PFSK-1 (cell line): ENCODE data around the gene CEPT1.

ENCODE experiments used
- FOXP2 ChIP-seq: optimal IDR thresholded peaks from 2 replicates; pipeline ENCODE3; 2011; ENCODE audit warnings: borderline replicate concordance, control low read depth, inconsistent platforms; ENCODE audit not compliant: insufficient read depth; ENCODE audit errors: extremely low read length, extremely low read depth
- POLR2AphosphoS5 ChIP-seq: IDR thresholded peaks from 2 replicates; pipeline ENCODE4 v1.6.1; 2012; ENCODE audit warnings: low read depth, mild to moderate bottlenecking, control low read depth, low read length, moderate library complexity
- REST ChIP-seq, 2 experiments: IDR thresholded peaks; 2 replicates each; pipeline versions ENCODE4 v1.6.1 to v1.8.0; 2011 to 2012; ENCODE audit warnings: low read depth in 2 of 2, low read length in 2 of 2, control low read depth in 1 of 2, inconsistent platforms in 1 of 2, mild to moderate bottlenecking in 1 of 2, moderate library complexity in 1 of 2; ENCODE audit not compliant: insufficient read depth in 1 of 2
- SIN3A ChIP-seq: IDR thresholded peaks from 2 replicates; pipeline ENCODE4 v1.6.1; 2012; ENCODE audit warnings: mild to moderate bottlenecking, low read length, moderate library complexity, borderline replicate concordance; ENCODE audit not compliant: insufficient read depth
- TAF1 ChIP-seq: IDR thresholded peaks from 2 replicates; pipeline ENCODE4 v1.6.1; 2012; ENCODE audit warnings: low read length, control low read depth, borderline replicate concordance; ENCODE audit not compliant: insufficient read depth

CEPT1 gene

GRCh38 chr1:111199881-111200801 lies 60.1 kb downstream of the CEPT1 start, which contains the start of gene DENND2D:
TSS of gene DENND2D (minus strand) at chr1:111200646. CDS start at chr1:111200459, 187 bp downstream.
- TF ChIP-seq FOXP2 (no peak), TAF1 (no peak), REST (IDR thresholded peaks at IDR 0.05; ENCODE audit: insufficient read depth in 1 of 2, low read depth in 2 of 2, low read length in 2 of 2) (no peak), POLR2AphosphoS5 (no peak), SIN3A (no peak)

GRCh38 chr1:111200802-111201161 lies 60.8 kb downstream of the CEPT1 start:
- TF ChIP-seq FOXP2 (no peak), POLR2AphosphoS5 (no peak), SIN3A (no peak), REST (IDR thresholded peaks at IDR 0.05; ENCODE audit: insufficient read depth in 1 of 2, low read depth in 2 of 2, low read length in 2 of 2) (no peak), TAF1 (no peak)

GRCh38 chr1:111201275-111202090 lies 61.5 kb downstream of the CEPT1 start:
- TF ChIP-seq REST (IDR thresholded peaks at IDR 0.05; ENCODE audit: insufficient read depth in 1 of 2, low read depth in 2 of 2, low read length in 2 of 2) (no peak), TAF1 (no peak), SIN3A (no peak), POLR2AphosphoS5 (no peak), FOXP2 (no peak)

GRCh38 chr1:111202366-111202706 lies 62.3 kb downstream of the CEPT1 start:
- TF ChIP-seq TAF1 (no peak), SIN3A (no peak), FOXP2 (no peak), POLR2AphosphoS5 (no peak), REST (IDR thresholded peaks at IDR 0.05; ENCODE audit: insufficient read depth in 1 of 2, low read depth in 2 of 2, low read length in 2 of 2) (no peak)
